ENCODE measurements around the gene MTTP. TPM values are rescaled to one million over a fixed set of nuclear protein-coding genes. Genes with fewer than 3 reads are reported as not detected.

Gene MTTP
- total RNA-seq, 1 experiment from 2014 or later, result 0.20 TPM

- Histone ChIP-seq H3K4me1 (ENCODE audit: control insufficient read depth in 1 of 2, insufficient read depth in 2 of 2, low read length in 2 of 2) (peaks cover 0 to 5% of the 10 kb centered on the region in 2 experiments; a peak in 2 of 4 replicates), H3K9ac (ENCODE audit: low read length) (no peak overlapping the region), H2AFZ (ENCODE audit: low read depth, low read length, poor library complexity, severe bottlenecking) (no peak overlapping the region), H4K20me1 (ENCODE audit: insufficient read depth) (no peaks in the 10 kb centered on the region), H3K79me2 (ENCODE audit: insufficient read depth, low read length) (no peaks in the 10 kb centered on the region), H3K4me3 (replicated peaks in 1 of 2; ENCODE audit: low read depth in 1 of 2, low read length in 2 of 2) (no peak overlapping the region), H3K27me3 (ENCODE audit: insufficient read depth, low read length) (no peaks in the 10 kb centered on the region), H3K4me2 (ENCODE audit: low read length) (no peak overlapping the region), H3K9me3 (ENCODE audit: control insufficient read depth in 1 of 2, insufficient read depth in 1 of 2, low read depth in 1 of 2, low read length in 2 of 2) (no peaks in the 10 kb centered on the region), H3K9me2 (ENCODE audit: insufficient read depth) (no peaks in the 10 kb centered on the region), H3K27ac (ENCODE audit: low read depth, low read length) (no peak overlapping the region), H3K36me3 (ENCODE audit: control insufficient read depth in 1 of 2, insufficient read depth in 2 of 2, low read length in 2 of 2) (no peaks in the 10 kb centered on the region)
- DNase-seq (ENCODE audit: low read depth, low spot score) (no peak), ATAC-seq (no peak)
- ChIA-PET RAD21 (ENCODE audit: low non-redundant PET in 1 of 2, low total read pairs in 2 of 2, uncharacterized antibody in 2 of 2, unreplicated experiment in 2 of 2) (no interaction called here), POLR2A (no interaction called here), CTCF (no interaction called here)
- BruUV-seq (replicated peaks), result no TSS peak
- intact Hi-C loops (cut with micrococcal nuclease), result no loop called here
- TF ChIP-seq ATF3 (IDR thresholded peaks at IDR 0.05), result no peak
- no peak for TF ChIP-seq CBX3 (IDR thresholded peaks at IDR 0.05; ENCODE audit: low read depth)
- no peak for TF ChIP-seq JUND (IDR thresholded peaks at IDR 0.05)
- no peak for TF ChIP-seq MAX (IDR thresholded peaks at IDR 0.05)
Observed at GRCh38 chr4:99651016-99651769, 76.6 kb downstream of the MTTP start.

GRCh38 chr4:99651811-99652485 is 77.3 kb downstream of the MTTP start:
- Histone ChIP-seq H3K9me2 (ENCODE audit: insufficient read depth) (no peaks in the 10 kb centered on the region), H2AFZ (ENCODE audit: low read depth, low read length, poor library complexity, severe bottlenecking) (no peak overlapping the region), H3K4me2 (ENCODE audit: low read length) (no peak overlapping the region), H3K36me3 (ENCODE audit: control insufficient read depth in 1 of 2, insufficient read depth in 2 of 2, low read length in 2 of 2) (no peaks in the 10 kb centered on the region), H3K9me3 (ENCODE audit: control insufficient read depth in 1 of 2, insufficient read depth in 1 of 2, low read depth in 1 of 2, low read length in 2 of 2) (no peaks in the 10 kb centered on the region), H4K20me1 (ENCODE audit: insufficient read depth) (no peaks in the 10 kb centered on the region), H3K79me2 (ENCODE audit: insufficient read depth, low read length) (no peaks in the 10 kb centered on the region), H3K9ac (ENCODE audit: low read length) (no peak overlapping the region), H3K4me1 (ENCODE audit: control insufficient read depth in 1 of 2, insufficient read depth in 2 of 2, low read length in 2 of 2) (peaks cover 0 to 5% of the 10 kb centered on the region in 2 experiments; a peak in 2 of 4 replicates), H3K4me3 (replicated peaks in 1 of 2; ENCODE audit: low read depth in 1 of 2, low read length in 2 of 2) (no peak overlapping the region), H3K27ac (ENCODE audit: low read depth, low read length) (no peak overlapping the region), H3K27me3 (ENCODE audit: insufficient read depth, low read length) (no peaks in the 10 kb centered on the region)
- no peak for TF ChIP-seq REST (IDR thresholded peaks at IDR 0.05; ENCODE audit: low read depth)
- TF ChIP-seq YY1 (IDR thresholded peaks at IDR 0.05; ENCODE audit: extremely low read depth, insufficient replicate concordance, low read depth, low read length), result no peak
- no peak for TF ChIP-seq ATF3 (IDR thresholded peaks at IDR 0.05)
- no peak for TF ChIP-seq CBX3 (IDR thresholded peaks at IDR 0.05; ENCODE audit: low read depth)
- TF ChIP-seq FOSL1 (IDR thresholded peaks at IDR 0.05; ENCODE audit: low read depth), result no peak
- no peak for TF ChIP-seq ZBTB33 (IDR thresholded peaks at IDR 0.05; ENCODE audit: extremely low read depth, insufficient replicate concordance, low read length)
- TF ChIP-seq MAX (IDR thresholded peaks at IDR 0.05), result no peak
- ChIA-PET POLR2A (no interaction called here), RAD21 (ENCODE audit: low non-redundant PET in 1 of 2, low total read pairs in 2 of 2, uncharacterized antibody in 2 of 2, unreplicated experiment in 2 of 2) (no interaction called here), CTCF (no interaction called here)
- no TSS peak for BruUV-seq (replicated peaks)
- DNase-seq (ENCODE audit: low read depth, low spot score) (no peak), ATAC-seq (no peak)
- intact Hi-C loops (cut with micrococcal nuclease), result no loop called here

All from HCT116 (cell line).